Inflammatory macrophage (primary cell): ENCODE results near the gene RCN2.
"Not testable (repeated sequence)": the region's sequence is repeated elsewhere in the genome, so short reads cannot be mapped to it uniquely, and the experiment has no call there.

Experiments
- DNase-seq, 2 donors: peaks; one replicate each; pipeline ENCODE4 v3.0.0-alpha.2; 2020 to 2022

Gene RCN2

GRCh38 chr15:76932135-76932966, 802 bp downstream of the RCN2 start:
- no peak for DNase-seq

- no peak for DNase-seq
These were observed 4.1 kb downstream of the RCN2 start for GRCh38 chr15:76935620-76936019.

GRCh38 chr15:76936671-76937070, 5.1 kb downstream of the RCN2 start:
- DNase-seq = no peak

GRCh38 chr15:76938752-76939151, 7.2 kb downstream of the RCN2 start:
- no peak for DNase-seq

GRCh38 chr15:76939715-76940114, 8.2 kb downstream of the RCN2 start:
- peak in 1 of 2 donors; percentile 44 for DNase-seq

GRCh38 chr15:76941636-76942035, 10.1 kb downstream of the RCN2 start:
- no peak for DNase-seq

- DNase-seq = no peak
These were observed 10.8 kb downstream of the RCN2 start for GRCh38 chr15:76942331-76942730.

- no peak for DNase-seq
These were observed 14.0 kb downstream of the RCN2 start for GRCh38 chr15:76945494-76946093.

GRCh38 chr15:76947454-76947853, 15.9 kb downstream of the RCN2 start:
- no peak for DNase-seq

- no peak for DNase-seq
These were observed 19.7 kb downstream of the RCN2 start for GRCh38 chr15:76951220-76951619.

GRCh38 chr15:76953913-76954312, 22.4 kb downstream of the RCN2 start:
- DNase-seq = no peak

- DNase-seq = no peak
These were observed 23.2 kb downstream of the RCN2 start for GRCh38 chr15:76954744-76955143.

- no peak for DNase-seq
These were observed 29.9 kb downstream of the RCN2 start for GRCh38 chr15:76961268-76962011.

GRCh38 chr15:76962337-76963013, 30.9 kb downstream of the RCN2 start:
- no peak for DNase-seq

GRCh38 chr15:76963596-76963995, 32.0 kb downstream of the RCN2 start:
- DNase-seq = no peak

GRCh38 chr15:76964157-76964556, 32.6 kb downstream of the RCN2 start:
- no peak for DNase-seq

- DNase-seq = not testable (repeated sequence)
These were observed 34.5 kb downstream of the RCN2 start for GRCh38 chr15:76966051-76966450.

GRCh38 chr15:76967067-76967466, 35.5 kb downstream of the RCN2 start:
- no peak for DNase-seq

GRCh38 chr15:76968306-76968705, 36.8 kb downstream of the RCN2 start:
- no peak for DNase-seq

- DNase-seq = no peak
These were observed 41.1 kb downstream of the RCN2 start for GRCh38 chr15:76972389-76973361.

- DNase-seq = peak; percentile 54 to 67
These were observed 41.8 kb downstream of the RCN2 start for GRCh38 chr15:76973362-76973743.

GRCh38 chr15:76973906-76974305, 42.4 kb downstream of the RCN2 start:
- no peak for DNase-seq
